OCI-LY1 (cell line): ENCODE measurements around the gene CALY.

Experiments
- H2AFZ ChIP-seq: fragments of 200-600 bp; sonication (generic), shearing (Covaris generic); 2 replicates; pipeline ENCODE4 v1.6.0; 2014; ENCODE audit warnings: antibody characterized with exemption, mild to moderate bottlenecking, low read length
- H3F3A ChIP-seq: fragments of 200-600 bp; sonication (generic), shearing (Covaris generic); 2 replicates; pipeline ENCODE4 v1.6.0; 2014; ENCODE audit warnings: mild to moderate bottlenecking, antibody characterized with exemption, low read length, moderate library complexity; ENCODE audit not compliant: insufficient read depth
- H3K27ac ChIP-seq: fragments of 200-600 bp; sonication (generic); 2 replicates; pipeline ENCODE4 v1.5.1; 2014; ENCODE audit warnings: low read length, mixed run types, mild to moderate bottlenecking, low read depth; ENCODE audit not compliant: poor library complexity, severe bottlenecking
- H3K27me3 ChIP-seq: fragments of 200-600 bp; sonication (generic); 2 replicates; pipeline ENCODE4 v1.6.0; 2014; ENCODE audit warnings: antibody characterized with exemption, mild to moderate bottlenecking, low read length, moderate library complexity; ENCODE audit not compliant: insufficient read depth
- H3K36me3 ChIP-seq: fragments of 200-600 bp; sonication (generic); 2 replicates; pipeline ENCODE4 v1.6.1; 2014; ENCODE audit warnings: mild to moderate bottlenecking, antibody characterized with exemption, low read length, moderate library complexity, mixed read lengths; ENCODE audit not compliant: insufficient read depth
- H3K4me1 ChIP-seq: fragments of 200-600 bp; sonication (generic); 2 replicates; pipeline ENCODE4 v1.5.1; 2014; ENCODE audit warnings: mild to moderate bottlenecking, low read length, moderate library complexity; ENCODE audit not compliant: insufficient read depth, severe bottlenecking
- H3K4me2 ChIP-seq: fragments of 200-600 bp; sonication (generic), shearing (Covaris generic); 2 replicates; pipeline ENCODE4 v1.6.1; 2014; ENCODE audit warnings: low read length
- H3K4me3 ChIP-seq: fragments of 200-600 bp; sonication (generic); 2 replicates; pipeline ENCODE4 v1.5.1; 2014; ENCODE audit warnings: low read length, low read depth, mild to moderate bottlenecking, mixed read lengths; ENCODE audit not compliant: poor library complexity, severe bottlenecking
- H3K79me2 ChIP-seq: fragments of 200-600 bp; shearing (Covaris generic); 2 replicates; pipeline ENCODE4 v1.6.1; 2016; ENCODE audit warnings: mixed run types, low read length, mixed read lengths; ENCODE audit not compliant: insufficient read depth
- H3K9ac ChIP-seq: fragments of 200-600 bp; sonication (generic), shearing (Covaris generic); 2 replicates; pipeline ENCODE4 v1.6.1; 2014; ENCODE audit warnings: mild to moderate bottlenecking, low read length, mixed read lengths
- H3K9me2 ChIP-seq: fragments of 200-600 bp; sonication (generic), shearing (Covaris generic); 2 replicates; pipeline ENCODE4 v1.6.1; 2014; ENCODE audit warnings: low read depth, mild to moderate bottlenecking, low read length, mixed read lengths
- H3K9me3 ChIP-seq: fragments of 200-600 bp; shearing (Covaris generic); 2 replicates; pipeline ENCODE4 v1.6.1; 2014; ENCODE audit warnings: low read length, mixed read lengths
- H4K20me1 ChIP-seq: fragments of 200-600 bp; sonication (generic), shearing (Covaris generic); 2 replicates; pipeline ENCODE4 v1.6.0; 2016; ENCODE audit warnings: mild to moderate bottlenecking, low read length; ENCODE audit not compliant: insufficient read depth
- EZH2 ChIP-seq: fragments of 200-600 bp; sonication (generic), shearing (Covaris generic); IDR thresholded peaks from 2 replicates; pipeline ENCODE4 v1.8.0; 2017; ENCODE audit warnings: borderline replicate concordance, mixed run types, mild to moderate bottlenecking, antibody characterized with exemption, low read length, moderate library complexity, mixed read lengths
- TF ChIP-seq, protein P1 (sequence below): fragments of 200-600 bp; sonication (generic), shearing (Covaris generic); IDR thresholded peaks from 2 replicates; pipeline ENCODE4 v1.5.1; 2017; ENCODE audit warnings: mild to moderate bottlenecking, antibody characterized with exemption, low read length, moderate library complexity, mixed read lengths

CALY gene

DNA sequence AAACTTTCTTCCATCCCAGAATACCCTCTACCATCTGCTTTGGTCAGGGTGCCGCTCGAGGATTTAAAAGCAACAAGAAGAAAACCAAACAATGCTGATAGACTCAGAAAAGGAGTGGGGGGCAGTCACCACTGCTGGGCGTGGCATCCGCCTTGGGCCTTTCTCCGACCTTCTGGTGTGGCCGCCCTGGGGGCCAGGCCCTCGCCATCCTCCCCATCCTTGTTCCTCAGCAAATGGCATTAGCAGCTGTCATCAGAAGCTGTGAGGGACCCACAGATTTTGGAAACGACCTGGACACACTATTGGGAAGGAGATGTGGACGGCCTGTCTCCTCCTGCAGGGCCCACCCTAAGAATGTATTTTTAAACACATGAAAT, 23.9 kb downstream of the CALY start:
- Histone ChIP-seq H3K9me3 (no peaks in the 10 kb centered on the region), H3K27ac (no peak overlapping the region), H3K79me2 (no peaks in the 10 kb centered on the region), H3F3A (no peaks in the 10 kb centered on the region), H4K20me1 (no peaks in the 10 kb centered on the region), H3K9me2 (no peaks in the 10 kb centered on the region), H3K4me2 (no peak overlapping the region), H3K4me3 (no peak overlapping the region), H3K9ac (no peak overlapping the region), H3K4me1 (peaks cover 14% of the 10 kb centered on the region), H3K27me3 (no peaks in the 10 kb centered on the region), H2AFZ (no peak overlapping the region), H3K36me3 (peaks cover 36% of the 10 kb centered on the region)
- TF ChIP-seq EZH2 = no peak
- TF ChIP-seq, protein P1, sequence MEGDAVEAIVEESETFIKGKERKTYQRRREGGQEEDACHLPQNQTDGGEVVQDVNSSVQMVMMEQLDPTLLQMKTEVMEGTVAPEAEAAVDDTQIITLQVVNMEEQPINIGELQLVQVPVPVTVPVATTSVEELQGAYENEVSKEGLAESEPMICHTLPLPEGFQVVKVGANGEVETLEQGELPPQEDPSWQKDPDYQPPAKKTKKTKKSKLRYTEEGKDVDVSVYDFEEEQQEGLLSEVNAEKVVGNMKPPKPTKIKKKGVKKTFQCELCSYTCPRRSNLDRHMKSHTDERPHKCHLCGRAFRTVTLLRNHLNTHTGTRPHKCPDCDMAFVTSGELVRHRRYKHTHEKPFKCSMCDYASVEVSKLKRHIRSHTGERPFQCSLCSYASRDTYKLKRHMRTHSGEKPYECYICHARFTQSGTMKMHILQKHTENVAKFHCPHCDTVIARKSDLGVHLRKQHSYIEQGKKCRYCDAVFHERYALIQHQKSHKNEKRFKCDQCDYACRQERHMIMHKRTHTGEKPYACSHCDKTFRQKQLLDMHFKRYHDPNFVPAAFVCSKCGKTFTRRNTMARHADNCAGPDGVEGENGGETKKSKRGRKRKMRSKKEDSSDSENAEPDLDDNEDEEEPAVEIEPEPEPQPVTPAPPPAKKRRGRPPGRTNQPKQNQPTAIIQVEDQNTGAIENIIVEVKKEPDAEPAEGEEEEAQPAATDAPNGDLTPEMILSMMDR = no peak

- H3K9me2 ChIP-seq = no peaks in the 10 kb centered on the region
- H3K4me2 ChIP-seq = no peak overlapping the region
- peaks cover 19% of the 10 kb centered on the region for H3K4me1 ChIP-seq
- peaks cover 36% of the 10 kb centered on the region for H3K36me3 ChIP-seq
- H3K9me3 ChIP-seq = no peaks in the 10 kb centered on the region
- no peaks in the 10 kb centered on the region for H3K79me2 ChIP-seq
- no peak overlapping the region for H2AFZ ChIP-seq
- no peak overlapping the region for H3K9ac ChIP-seq
- no peaks in the 10 kb centered on the region for H3F3A ChIP-seq
- H3K4me3 ChIP-seq = no peak overlapping the region
- TF ChIP-seq, protein P1 = no peak
- no peak for TF ChIP-seq EZH2
- no peak overlapping the region for H3K27ac ChIP-seq
- no peaks in the 10 kb centered on the region for H3K27me3 ChIP-seq
- no peaks in the 10 kb centered on the region for H4K20me1 ChIP-seq
These were observed 24.5 kb downstream of the CALY start for GRCh38 chr10:133312016-133312768.

- Histone ChIP-seq H3F3A (no peaks in the 10 kb centered on the region), H3K4me2 (no peak overlapping the region), H3K36me3 (peaks cover 36% of the 10 kb centered on the region), H3K27me3 (no peaks in the 10 kb centered on the region), H3K27ac (no peak overlapping the region), H3K9me2 (no peaks in the 10 kb centered on the region), H4K20me1 (no peaks in the 10 kb centered on the region), H3K4me1 (peaks cover 24% of the 10 kb centered on the region), H2AFZ (no peak overlapping the region), H3K79me2 (no peaks in the 10 kb centered on the region), H3K4me3 (no peak overlapping the region), H3K9me3 (no peaks in the 10 kb centered on the region), H3K9ac (no peak overlapping the region)
- no peak for TF ChIP-seq EZH2
- TF ChIP-seq, protein P1 = no peak
These were observed 25.1 kb downstream of the CALY start for GRCh38 chr10:133311570-133311969.
